Heart left ventricle (tissue), 13 donors: ENCODE data around the gene OAS2.

Source experiments
- POLR2A ChIP-seq, 2 donors: fragments of 450-650 bp; IDR thresholded peaks; one replicate each; pipeline ENCODE4 v1.6.1; 2017; ENCODE audit warnings: antibody characterized with exemption in 2 of 2, mild to moderate bottlenecking in 2 of 2, moderate library complexity in 2 of 2
- TF ChIP-seq, protein P1 (sequence below), 12 donors: fragments of 200-600 bp; sonication (generic) in 4 of 12; IDR thresholded peaks; one replicate each; pipeline versions ENCODE4 v1.5.0 to v1.8.0; 2018 to 2022; ENCODE audit warnings: antibody characterized with exemption in 12 of 12, mild to moderate bottlenecking in 5 of 12
- donor health status: ischemic (EF 13 %, LVEDD 7.1; RV severe dilation, severe dysfunction).
- donor health status: DM: no; HTN: yes; CAD: no.
- donor health status: DM: no; HTN: no; CAD: no.
- donor health status: ischemic (EF 25% LVEDD 6.9; RV normal size, moderate dysfunction).
- donor health status: ischemic (EF 25% LVEDD 5.7; RV mildly dilated, moderate dysfunction).
- donor health status: ischemic (EF 35%, LVEDD 5.7; RV mildly dilated, moderate dysfunction).
- donor health status: nonischemic (EF 11% LVEDD 7.7; RV severe dilation, severe dysfunction).
- donor health status: DM: yes; HTN: yes; CAD: no.
- donor health status: PGD.
- donor health status: ischemic (EF 29% LVEDD 5.4; RV normal size, mild dysfunction).
- donor health status: nonischemic (EF 23%, LVEDD 6.1; RV moderate dilation, normal function).

GRCh38 chr12:112945515-112945914 is 32.8 kb upstream of the OAS2 start:
- TF ChIP-seq, protein P1, sequence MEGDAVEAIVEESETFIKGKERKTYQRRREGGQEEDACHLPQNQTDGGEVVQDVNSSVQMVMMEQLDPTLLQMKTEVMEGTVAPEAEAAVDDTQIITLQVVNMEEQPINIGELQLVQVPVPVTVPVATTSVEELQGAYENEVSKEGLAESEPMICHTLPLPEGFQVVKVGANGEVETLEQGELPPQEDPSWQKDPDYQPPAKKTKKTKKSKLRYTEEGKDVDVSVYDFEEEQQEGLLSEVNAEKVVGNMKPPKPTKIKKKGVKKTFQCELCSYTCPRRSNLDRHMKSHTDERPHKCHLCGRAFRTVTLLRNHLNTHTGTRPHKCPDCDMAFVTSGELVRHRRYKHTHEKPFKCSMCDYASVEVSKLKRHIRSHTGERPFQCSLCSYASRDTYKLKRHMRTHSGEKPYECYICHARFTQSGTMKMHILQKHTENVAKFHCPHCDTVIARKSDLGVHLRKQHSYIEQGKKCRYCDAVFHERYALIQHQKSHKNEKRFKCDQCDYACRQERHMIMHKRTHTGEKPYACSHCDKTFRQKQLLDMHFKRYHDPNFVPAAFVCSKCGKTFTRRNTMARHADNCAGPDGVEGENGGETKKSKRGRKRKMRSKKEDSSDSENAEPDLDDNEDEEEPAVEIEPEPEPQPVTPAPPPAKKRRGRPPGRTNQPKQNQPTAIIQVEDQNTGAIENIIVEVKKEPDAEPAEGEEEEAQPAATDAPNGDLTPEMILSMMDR (IDR thresholded peaks at IDR 0.05), result no peak
- TF ChIP-seq POLR2A (IDR thresholded peaks at IDR 0.05), result no peak
